PC-3 (cell line): Measurements from ENCODE around the gene TGFBR3. TPM values are rescaled to one million over a fixed set of nuclear protein-coding genes. Genes with fewer than 3 reads are reported as not detected.
A peak's percentile ranks its signal among the peaks of the same experiment; 100 is the strongest.

Experiments
- ATAC-seq: fragments of 200-7000 bp; cut with Tn5 transposase; 2 replicates; pipeline ENCODE4 v1.9.1; 2020; ENCODE audit warnings: mild to moderate bottlenecking, moderate library complexity
- BruUV-seq: library from RNA; stranded (reverse); fragments of 400-500 nt; replicated peaks from 2 replicates; lab custom pipeline; 2021; lab: Mats Ljungman, UMichigan
- CTCF ChIA-PET: fragments of 300-600 bp; sonication (Branson Sonifier 250); formaldehyde crosslinking; loops from one replicate; lab custom pipeline; 2022; ENCODE audit warnings: antibody characterized with exemption; lab: Charles Lee
- POLR2A ChIA-PET: fragments of 300-600 bp; sonication (Branson Sonifier 250); formaldehyde crosslinking; loops from one replicate; lab custom pipeline; 2022; ENCODE audit warnings: antibody characterized with exemption; ENCODE audit not compliant: unreplicated experiment; lab: Charles Lee
- DNase-seq: peaks from one replicate; pipeline ENCODE4 v3.0.0-alpha.2; 2015
- H2AFZ ChIP-seq: fragments of 300-600 bp; sonication (generic); 2 replicates; pipeline ENCODE4 v1.6.0; 2016; ENCODE audit warnings: antibody characterized with exemption, low read length
- H3F3A ChIP-seq: fragments of 300-600 bp; sonication (generic); one replicate; pipeline ENCODE4 v1.6.0; 2017; ENCODE audit warnings: antibody characterized with exemption, low read length, control low read depth, mild to moderate bottlenecking; ENCODE audit not compliant: unreplicated experiment
- H3K27ac ChIP-seq: fragments of 300-600 bp; sonication (generic); 2 replicates; pipeline ENCODE4 v1.5.1; 2016; ENCODE audit warnings: mild to moderate bottlenecking, low read length
- H3K27me3 ChIP-seq: fragments of 300-600 bp; sonication (generic); 2 replicates; pipeline ENCODE4 v1.6.1; 2016; ENCODE audit warnings: low read length, mixed read lengths
- H3K36me3 ChIP-seq: fragments of 300-600 bp; sonication (generic); 2 replicates; pipeline ENCODE4 v1.6.1; 2016; ENCODE audit warnings: low read depth, mixed run types, low read length, mixed read lengths
- H3K4me1 ChIP-seq: fragments of 300-600 bp; sonication (generic); 2 replicates; pipeline ENCODE4 v1.5.1; 2016; ENCODE audit warnings: low read length; ENCODE audit not compliant: insufficient read depth
- H3K4me2 ChIP-seq: fragments of 300-600 bp; sonication (generic); 2 replicates; pipeline ENCODE4 v1.6.0; 2016; ENCODE audit warnings: low read length
- H3K4me3 ChIP-seq: fragments of 300-600 bp; sonication (generic); 2 replicates; pipeline ENCODE4 v1.5.1; 2016; ENCODE audit warnings: mild to moderate bottlenecking, low read length, mixed read lengths
- H3K79me2 ChIP-seq: fragments of 300-600 bp; sonication (generic); 2 replicates; pipeline ENCODE4 v1.6.1; 2017; ENCODE audit warnings: low read length, mixed read lengths
- H3K9ac ChIP-seq: fragments of 300-600 bp; sonication (generic); 2 replicates; pipeline ENCODE4 v1.6.0; 2016; ENCODE audit warnings: mild to moderate bottlenecking, low read length
- H3K9me2 ChIP-seq: fragments of 300-600 bp; sonication (generic); replicated peaks from 2 replicates; pipeline ENCODE4 v1.6.1; 2016; ENCODE audit warnings: mixed run types, low read length, mixed read lengths
- H3K9me3 ChIP-seq: fragments of 300-600 bp; sonication (generic); 2 replicates; pipeline ENCODE4 v1.6.1; 2016; ENCODE audit warnings: low read length, mixed read lengths
- H4K20me1 ChIP-seq: fragments of 300-600 bp; sonication (generic); 2 replicates; pipeline ENCODE4 v1.6.1; 2016; ENCODE audit warnings: low read length, mixed read lengths
- EZH2 ChIP-seq: fragments of 300-600 bp; sonication (generic); IDR thresholded peaks from one replicate; pipeline ENCODE4 v1.6.1; 2017; ENCODE audit warnings: antibody characterized with exemption, mild to moderate bottlenecking, low read length; ENCODE audit not compliant: unreplicated experiment
- EZH2phosphoT487 ChIP-seq: fragments of 300-600 bp; sonication (generic); IDR thresholded peaks from 2 replicates; pipeline ENCODE4 v1.6.1; 2018; ENCODE audit warnings: mild to moderate bottlenecking, antibody characterized with exemption, low read length, borderline replicate concordance
- intact Hi-C: fragments of 100-400 bp; cut with micrococcal nuclease; formaldehyde crosslinking; loops from 2 replicates; pipeline ENCODE4 v1.9.0; 2023
- total RNA-seq: library from RNA; depleted of rRNA; stranded (reverse); fragments of >200 nt; gene quantifications from 2 replicates; pipeline ENCODE4 v1.2.3, GENCODE V29; 2014
- TF ChIP-seq, protein P1 (sequence below): fragments of 300-600 bp; sonication (generic); conservative IDR thresholded peaks from 2 replicates; pipeline ENCODE4 v1.5.1; 2017; ENCODE audit warnings: antibody characterized with exemption, low read depth, mild to moderate bottlenecking, low read length

TGFBR3 gene
- total RNA-seq, 1 experiment from 2014 or later: 2.8 TPM

DNA sequence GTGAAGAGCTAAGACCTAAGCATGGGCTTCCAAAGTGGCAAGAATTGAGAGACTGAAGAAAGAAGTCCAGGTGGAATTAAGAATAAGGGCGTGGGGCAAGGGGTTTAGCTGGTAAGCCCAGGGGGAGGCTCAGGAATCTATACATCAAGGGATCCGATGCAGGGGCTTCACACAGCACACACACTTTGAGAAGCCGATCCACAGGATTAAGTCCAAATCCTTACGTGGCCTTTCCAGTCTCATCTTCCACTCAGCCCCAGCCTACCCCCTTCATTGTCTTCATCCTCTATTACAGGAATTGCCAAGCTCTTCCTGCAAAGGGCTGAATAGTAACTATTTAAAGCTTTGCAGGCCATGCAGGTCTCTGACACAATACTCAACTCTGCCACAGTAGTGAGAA is 101.3 kb downstream of the TGFBR3 start:
- intact Hi-C loops: no loop called here

DNA sequence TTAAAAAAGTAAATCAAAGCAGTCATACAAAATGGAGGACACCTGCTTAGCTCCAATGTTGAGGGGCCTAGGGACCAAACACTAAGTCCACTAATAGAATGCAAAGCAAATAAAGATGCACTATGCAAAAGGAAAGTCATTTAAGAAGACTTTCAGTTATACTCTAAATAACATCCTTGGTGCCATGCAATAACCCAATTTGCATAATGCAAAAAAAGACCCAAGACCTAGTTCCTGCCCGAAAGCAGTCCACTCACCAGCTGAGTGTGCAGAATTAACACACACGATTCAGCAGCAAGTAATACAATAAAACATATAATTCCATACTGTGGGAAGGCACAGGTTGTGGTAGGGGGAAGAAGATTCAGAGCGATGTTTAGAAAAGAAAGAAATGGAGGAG is 101.8 kb downstream of the TGFBR3 start:
- intact Hi-C loops: no loop called here
- Histone ChIP-seq H3K4me2 (no peak overlapping the region), H3K9me3 (no peaks in the 10 kb centered on the region), H3K4me1 (peaks cover 13% of the 10 kb centered on the region), H3K4me3 (no peak overlapping the region), H2AFZ (no peak overlapping the region), H3K27ac (no peak overlapping the region), H3K36me3 (no peaks in the 10 kb centered on the region), H3K79me2 (no peaks in the 10 kb centered on the region), H3K9me2 (no peaks in the 10 kb centered on the region), H4K20me1 (no peaks in the 10 kb centered on the region), H3K27me3 (no peaks in the 10 kb centered on the region), H3K9ac (no peak overlapping the region), H3F3A (no peaks in the 10 kb centered on the region)
- no TSS peak for BruUV-seq
- ATAC-seq (no peak), DNase-seq (no peak)
- ChIA-PET POLR2A (no interaction called here), CTCF (no interaction called here)
- TF ChIP-seq EZH2phosphoT487: no peak
- no peak for TF ChIP-seq EZH2
- TF ChIP-seq, protein P1, sequence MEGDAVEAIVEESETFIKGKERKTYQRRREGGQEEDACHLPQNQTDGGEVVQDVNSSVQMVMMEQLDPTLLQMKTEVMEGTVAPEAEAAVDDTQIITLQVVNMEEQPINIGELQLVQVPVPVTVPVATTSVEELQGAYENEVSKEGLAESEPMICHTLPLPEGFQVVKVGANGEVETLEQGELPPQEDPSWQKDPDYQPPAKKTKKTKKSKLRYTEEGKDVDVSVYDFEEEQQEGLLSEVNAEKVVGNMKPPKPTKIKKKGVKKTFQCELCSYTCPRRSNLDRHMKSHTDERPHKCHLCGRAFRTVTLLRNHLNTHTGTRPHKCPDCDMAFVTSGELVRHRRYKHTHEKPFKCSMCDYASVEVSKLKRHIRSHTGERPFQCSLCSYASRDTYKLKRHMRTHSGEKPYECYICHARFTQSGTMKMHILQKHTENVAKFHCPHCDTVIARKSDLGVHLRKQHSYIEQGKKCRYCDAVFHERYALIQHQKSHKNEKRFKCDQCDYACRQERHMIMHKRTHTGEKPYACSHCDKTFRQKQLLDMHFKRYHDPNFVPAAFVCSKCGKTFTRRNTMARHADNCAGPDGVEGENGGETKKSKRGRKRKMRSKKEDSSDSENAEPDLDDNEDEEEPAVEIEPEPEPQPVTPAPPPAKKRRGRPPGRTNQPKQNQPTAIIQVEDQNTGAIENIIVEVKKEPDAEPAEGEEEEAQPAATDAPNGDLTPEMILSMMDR: no peak

More for the DNA sequence above, 101.3 kb downstream of the TGFBR3 start:
- Histone ChIP-seq H3K9ac (no peak overlapping the region), H3K27me3 (no peaks in the 10 kb centered on the region), H3K4me3 (no peak overlapping the region), H3K9me3 (no peaks in the 10 kb centered on the region), H3K4me1 (peaks cover 13% of the 10 kb centered on the region), H3F3A (no peaks in the 10 kb centered on the region), H3K4me2 (no peak overlapping the region), H3K27ac (no peak overlapping the region), H3K36me3 (no peaks in the 10 kb centered on the region), H3K79me2 (no peaks in the 10 kb centered on the region), H3K9me2 (no peaks in the 10 kb centered on the region), H4K20me1 (no peaks in the 10 kb centered on the region), H2AFZ (no peak overlapping the region)
- ChIA-PET CTCF (no interaction called here), POLR2A (no interaction called here)
- TF ChIP-seq EZH2phosphoT487 (no peak), EZH2 (no peak)
- TF ChIP-seq, protein P1: no peak
- no TSS peak for BruUV-seq
- no peak for ATAC-seq
- DNase-seq: no peak

DNA sequence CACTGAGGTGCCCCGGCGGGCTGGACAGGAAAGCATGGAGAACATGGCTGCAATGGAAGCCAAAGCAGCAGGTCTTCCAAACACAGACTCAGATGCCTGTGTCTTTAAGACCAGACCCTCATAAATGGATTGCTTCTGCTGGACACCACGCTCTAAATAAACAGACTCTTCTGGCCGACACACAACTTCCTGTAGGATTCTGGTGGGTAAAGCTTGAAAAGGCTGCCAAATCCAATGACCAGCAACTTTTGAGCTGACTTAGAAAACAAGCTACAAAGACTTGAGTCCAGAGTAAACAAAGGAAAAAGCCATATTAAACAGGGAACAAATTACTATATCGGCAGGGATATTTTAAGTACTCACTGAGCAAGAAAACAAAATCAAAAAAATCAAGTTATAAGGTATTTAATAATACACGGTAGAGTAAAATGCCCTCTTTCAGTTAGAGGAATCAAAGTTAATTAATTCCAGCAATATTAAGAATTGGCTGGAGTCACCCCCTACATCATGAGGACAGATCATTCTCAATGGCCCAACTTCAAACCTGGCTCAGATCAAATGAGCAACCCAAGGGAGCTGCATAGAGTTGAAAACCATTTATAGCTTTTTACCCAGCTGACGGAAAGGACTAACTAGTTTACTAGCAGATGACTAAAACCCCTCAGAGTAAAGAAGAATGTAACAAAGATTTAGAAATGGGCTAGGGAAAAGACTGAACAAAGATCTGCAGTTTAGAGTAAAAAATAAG is 102.4 kb downstream of the TGFBR3 start:
- no peak overlapping the region for H2AFZ ChIP-seq
- H3K9me2 ChIP-seq: no peaks in the 10 kb centered on the region
- no peak overlapping the region for H3K9ac ChIP-seq
- no peak for TF ChIP-seq EZH2phosphoT487
- no peak for TF ChIP-seq EZH2
- TF ChIP-seq, protein P1: no peak
- peaks cover 13% of the 10 kb centered on the region for H3K4me1 ChIP-seq
- H3K36me3 ChIP-seq: no peaks in the 10 kb centered on the region
- no peaks in the 10 kb centered on the region for H4K20me1 ChIP-seq
- no peak for DNase-seq
- no TSS peak for BruUV-seq
- no peaks in the 10 kb centered on the region for H3K79me2 ChIP-seq
- no peaks in the 10 kb centered on the region for H3F3A ChIP-seq
- no peak overlapping the region for H3K4me3 ChIP-seq
- H3K27me3 ChIP-seq: no peaks in the 10 kb centered on the region
- no peaks in the 10 kb centered on the region for H3K9me3 ChIP-seq
- peak; percentile 35; the same call in 1 of the 2 replicates for ATAC-seq
- H3K4me2 ChIP-seq: no peak overlapping the region
- ChIA-PET POLR2A (no interaction called here), CTCF (no interaction called here)
- intact Hi-C loops: no loop called here
- no peak overlapping the region for H3K27ac ChIP-seq
